Neuronal stem cell (in vitro differentiated cells): ENCODE data around the gene NREP.

ENCODE experiments used
- DNase-seq: peaks from one replicate; pipeline ENCODE4 v3.0.0-alpha.2; 2013; ENCODE audit warnings: low spot score
- H2AFZ ChIP-seq: one replicate; pipeline ENCODE4 v1.6.1; 2013; ENCODE audit warnings: mild to moderate bottlenecking, low read length, inconsistent platforms
- H2AK5ac ChIP-seq: 2 replicates; pipeline ENCODE4 v1.6.1; 2013; ENCODE audit warnings: low read depth, mild to moderate bottlenecking, inconsistent platforms, low read length, moderate library complexity, mixed read lengths
- H2BK120ac ChIP-seq: 2 replicates; pipeline ENCODE4 v1.6.1; 2013; ENCODE audit warnings: low read depth, mild to moderate bottlenecking, inconsistent platforms, low read length, moderate library complexity, mixed read lengths
- H2BK12ac ChIP-seq: one replicate; pipeline ENCODE4 v1.6.1; 2013; ENCODE audit warnings: low read length, inconsistent platforms
- H2BK15ac ChIP-seq: 2 replicates; pipeline ENCODE4 v1.6.1; 2013; ENCODE audit warnings: mild to moderate bottlenecking, low read length, inconsistent platforms, mixed read lengths
- H2BK5ac ChIP-seq: one replicate; pipeline ENCODE4 v1.6.1; 2013; ENCODE audit warnings: inconsistent platforms, mild to moderate bottlenecking, low read length, moderate library complexity
- H3K14ac ChIP-seq: one replicate; pipeline ENCODE4 v1.6.1; 2013; ENCODE audit warnings: low read length, inconsistent platforms
- H3K18ac ChIP-seq: 2 replicates; pipeline ENCODE4 v1.6.1; 2013; ENCODE audit warnings: low read length, inconsistent platforms
- H3K23ac ChIP-seq: 2 replicates; pipeline ENCODE4 v1.6.1; 2013; ENCODE audit warnings: low read depth, mild to moderate bottlenecking, mixed read lengths, low read length, inconsistent platforms; ENCODE audit not compliant: poor library complexity
- H3K27ac ChIP-seq: replicated peaks from 3 replicates; pipeline ENCODE4 v1.5.1; 2013; ENCODE audit warnings: low read length, inconsistent platforms
- H3K27me3 ChIP-seq, 3 experiments: 2 replicates each; pipeline ENCODE4 v1.6.1; 2013; ENCODE audit warnings: low read length in 3 of 3, mild to moderate bottlenecking in 2 of 3, inconsistent platforms in 1 of 3, low read depth in 1 of 3, mixed read lengths in 1 of 3, moderate library complexity in 1 of 3; ENCODE audit not compliant: control insufficient read depth in 3 of 3, insufficient read depth in 3 of 3
- H3K36me3 ChIP-seq, 2 donors: replicated peaks in 1 of 2; 2 replicates each; pipeline ENCODE4 v1.6.1; 2013; ENCODE audit warnings: low read length in 2 of 2; ENCODE audit not compliant: control insufficient read depth in 2 of 2, insufficient read depth in 2 of 2
- H3K4ac ChIP-seq: 2 replicates; pipeline ENCODE4 v1.6.1; 2013; ENCODE audit warnings: inconsistent platforms, mild to moderate bottlenecking, low read length, moderate library complexity
- H3K4me1 ChIP-seq, 2 donors: 1 replicate in 1 of 2; 2 replicates in 1 of 2; pipeline ENCODE4 v1.6.1; 2013; ENCODE audit warnings: low read length in 2 of 2, low read depth in 1 of 2; ENCODE audit not compliant: control insufficient read depth in 2 of 2, insufficient read depth in 1 of 2
- H3K4me2 ChIP-seq: one replicate; pipeline ENCODE4 v1.6.1; 2013; ENCODE audit warnings: mild to moderate bottlenecking, low read length, inconsistent platforms; ENCODE audit not compliant: insufficient read depth, poor library complexity, severe bottlenecking
- H3K4me3 ChIP-seq, 2 donors: 2 replicates each; pipeline ENCODE4 v1.5.1; 2013; ENCODE audit warnings: low read length in 2 of 2, mild to moderate bottlenecking in 2 of 2, inconsistent platforms in 1 of 2, moderate library complexity in 1 of 2
- H3K79me1 ChIP-seq: one replicate; pipeline ENCODE4 v1.6.1; 2013; ENCODE audit warnings: low read depth, mild to moderate bottlenecking, inconsistent platforms, low read length, moderate library complexity
- H3K9ac ChIP-seq: one replicate; pipeline ENCODE4 v1.6.1; 2013; ENCODE audit warnings: mild to moderate bottlenecking, low read depth, low read length, inconsistent platforms; ENCODE audit not compliant: poor library complexity
- H3K9me3 ChIP-seq, 2 donors: replicated peaks in 1 of 2; 2 replicates each; pipeline versions ENCODE3 to v1.6.1; 2013; ENCODE audit warnings: low read length in 2 of 2, mild to moderate bottlenecking in 2 of 2, inconsistent platforms in 1 of 2, low read depth in 1 of 2, mixed read lengths in 1 of 2, moderate library complexity in 1 of 2; ENCODE audit not compliant: control insufficient read depth in 2 of 2, insufficient read depth in 1 of 2
- H4K8ac ChIP-seq: one replicate; pipeline ENCODE4 v1.6.1; 2013; ENCODE audit warnings: low read depth, mild to moderate bottlenecking, inconsistent platforms, low read length, moderate library complexity
- H4K91ac ChIP-seq: one replicate; pipeline ENCODE4 v1.6.1; 2013; ENCODE audit warnings: low read length, low read depth, mild to moderate bottlenecking, inconsistent platforms; ENCODE audit not compliant: poor library complexity
- WGBS, 2 donors: extraction: QIAGEN DNeasy Blood & Tissue Kit; methylation state at CpG; one replicate each; pipeline ENCODE4 v1.1.7; 2013; ENCODE audit warnings: missing lambda C conversion rate in 2 of 2, mixed read lengths in 1 of 2; ENCODE audit not compliant: insufficient read length in 2 of 2, insufficient replicate concordance in 1 of 2; ENCODE audit errors: extremely low coverage in 2 of 2; 5-methylcytosine and 5-hydroxymethylcytosine counted together

Gene NREP

DNA sequence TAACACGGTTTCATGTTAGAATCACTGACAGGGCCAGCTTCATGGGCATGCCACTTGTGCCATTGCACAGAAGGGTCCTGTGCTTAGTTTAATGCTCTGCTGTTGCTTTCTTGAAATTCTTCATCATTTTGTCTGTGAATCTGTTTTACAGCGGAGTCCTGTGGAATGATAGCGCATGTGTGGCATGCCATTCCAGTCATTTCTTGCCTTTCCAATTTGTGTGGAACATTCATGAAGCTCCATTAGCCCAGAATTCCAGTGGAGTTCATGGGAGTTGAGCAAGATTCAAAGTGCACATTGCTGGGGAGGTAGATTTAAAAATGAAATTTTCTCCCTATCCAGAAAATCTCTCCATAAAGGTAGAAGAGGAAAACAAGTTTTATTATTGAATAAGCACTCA lies 43.4 kb upstream of the NREP start:
- Histone ChIP-seq H3K4me2 (no peak overlapping the region), H3K4me3 (no peak overlapping the region), H3K23ac (no peak overlapping the region), H3K36me3 (no peaks in the 10 kb centered on the region), H3K9ac (no peak overlapping the region), H4K91ac (no peak overlapping the region), H3K27me3 (no peaks in the 10 kb centered on the region), H2BK120ac (no peak overlapping the region), H3K27ac (no peak overlapping the region), H3K14ac (no peak overlapping the region), H2AK5ac (no peak overlapping the region), H4K8ac (no peak overlapping the region), H2AFZ (no peak overlapping the region), H3K79me1 (no peaks in the 10 kb centered on the region), H2BK5ac (no peak overlapping the region), H2BK12ac (no peak overlapping the region), H2BK15ac (no peak overlapping the region), H3K18ac (no peak overlapping the region), H3K9me3 (no peaks in the 10 kb centered on the region), H3K4ac (no peak overlapping the region), H3K4me1 (no peaks in the 10 kb centered on the region)
- no peak for DNase-seq
- WGBS, 2 donors, result no CpG with 5 or more reads among the region's 3 CpGs

DNA sequence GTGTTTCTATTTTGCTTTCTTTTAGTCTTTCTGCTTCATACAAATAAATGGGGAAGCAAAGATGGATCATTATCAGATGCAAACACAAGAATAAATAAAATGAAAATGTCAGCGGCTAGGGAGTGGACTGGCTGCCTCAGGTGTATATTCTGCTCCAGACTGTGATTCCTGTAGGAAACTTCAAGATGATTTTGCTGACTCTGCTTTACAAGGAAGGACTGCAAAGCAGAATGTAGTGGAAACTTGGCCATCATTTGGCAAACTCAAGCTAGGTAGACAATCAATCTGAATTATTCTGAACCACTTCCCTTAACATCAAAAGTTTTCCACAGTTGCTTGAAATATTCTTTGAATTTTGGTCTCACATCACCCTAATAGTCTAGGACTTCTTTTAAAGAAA lies 38.1 kb upstream of the NREP start:
- no peak for DNase-seq
- no peak overlapping the region for H2AFZ ChIP-seq
- H3K27ac ChIP-seq, result no peak overlapping the region
- no peak overlapping the region for H3K14ac ChIP-seq
- no peak overlapping the region for H4K91ac ChIP-seq
- no peak overlapping the region for H2AK5ac ChIP-seq
- no peak overlapping the region for H2BK12ac ChIP-seq
- H3K36me3 ChIP-seq, result no peaks in the 10 kb centered on the region
- no peaks in the 10 kb centered on the region for H3K4me1 ChIP-seq
- no peaks in the 10 kb centered on the region for H3K27me3 ChIP-seq
- no peak overlapping the region for H2BK5ac ChIP-seq
- WGBS, 2 donors, result no CpG with 5 or more reads among the region's 1 CpG
- H2BK15ac ChIP-seq, result no peak overlapping the region
- peaks cover 2 to 4% of the 10 kb centered on the region in 2 donors for H3K9me3 ChIP-seq
- H3K79me1 ChIP-seq, result no peaks in the 10 kb centered on the region
- H3K4ac ChIP-seq, result no peak overlapping the region
- H3K18ac ChIP-seq, result no peak overlapping the region
- no peak overlapping the region for H3K4me3 ChIP-seq
- no peak overlapping the region for H2BK120ac ChIP-seq
- H3K23ac ChIP-seq, result no peak overlapping the region
- H3K4me2 ChIP-seq, result no peak overlapping the region
- H4K8ac ChIP-seq, result no peak overlapping the region
- H3K9ac ChIP-seq, result no peak overlapping the region

DNA sequence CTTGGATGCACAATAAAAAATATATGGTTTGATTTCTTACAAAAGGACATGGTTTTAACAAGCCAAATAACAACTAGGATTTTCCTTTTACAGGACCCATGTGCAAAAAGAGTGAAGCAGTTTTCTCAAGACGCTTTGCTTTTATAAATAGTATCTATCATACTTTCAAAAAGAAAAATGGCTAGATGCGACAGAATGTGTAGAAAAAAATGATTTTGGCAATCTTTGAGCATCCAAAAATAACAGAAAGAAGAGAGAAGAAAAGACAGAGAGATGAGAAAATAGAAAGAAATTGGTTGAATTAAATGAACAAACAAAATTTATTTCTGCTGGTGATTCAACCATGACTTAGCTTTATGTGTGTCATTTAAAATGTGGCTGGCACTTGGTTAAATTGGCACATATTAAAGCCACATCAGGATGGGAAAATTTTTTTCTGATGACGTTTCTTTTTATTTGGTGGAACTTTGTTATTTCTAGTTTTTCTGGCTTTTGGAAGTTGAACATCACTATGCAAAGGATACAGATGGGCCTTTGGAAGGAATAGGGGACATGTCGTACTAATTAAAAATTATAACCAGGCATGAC lies 35.6 kb upstream of the NREP start:
- no peak for DNase-seq
- H3K14ac ChIP-seq, result no peak overlapping the region
- H3K9me3 ChIP-seq, result peaks cover 2 to 4% of the 10 kb centered on the region in 2 donors
- H3K18ac ChIP-seq, result no peak overlapping the region
- no peaks in the 10 kb centered on the region for H3K36me3 ChIP-seq
- no peak overlapping the region for H2BK120ac ChIP-seq
- H3K4me2 ChIP-seq, result no peak overlapping the region
- no CpG with 5 or more reads among the region's 4 CpGs for WGBS, 2 donors
- H4K8ac ChIP-seq, result no peak overlapping the region
- no peak overlapping the region for H2AK5ac ChIP-seq
- H3K4ac ChIP-seq, result no peak overlapping the region
- H3K4me3 ChIP-seq, result no peak overlapping the region
- H3K23ac ChIP-seq, result no peak overlapping the region
- H3K27ac ChIP-seq, result no peak overlapping the region
- no peak overlapping the region for H2BK15ac ChIP-seq
- H3K4me1 ChIP-seq, result no peaks in the 10 kb centered on the region
- H3K9ac ChIP-seq, result no peak overlapping the region
- H3K27me3 ChIP-seq, result no peaks in the 10 kb centered on the region
- no peak overlapping the region for H2BK5ac ChIP-seq
- no peak overlapping the region for H2AFZ ChIP-seq
- no peak overlapping the region for H4K91ac ChIP-seq
- H3K79me1 ChIP-seq, result no peaks in the 10 kb centered on the region
- H2BK12ac ChIP-seq, result no peak overlapping the region

DNA sequence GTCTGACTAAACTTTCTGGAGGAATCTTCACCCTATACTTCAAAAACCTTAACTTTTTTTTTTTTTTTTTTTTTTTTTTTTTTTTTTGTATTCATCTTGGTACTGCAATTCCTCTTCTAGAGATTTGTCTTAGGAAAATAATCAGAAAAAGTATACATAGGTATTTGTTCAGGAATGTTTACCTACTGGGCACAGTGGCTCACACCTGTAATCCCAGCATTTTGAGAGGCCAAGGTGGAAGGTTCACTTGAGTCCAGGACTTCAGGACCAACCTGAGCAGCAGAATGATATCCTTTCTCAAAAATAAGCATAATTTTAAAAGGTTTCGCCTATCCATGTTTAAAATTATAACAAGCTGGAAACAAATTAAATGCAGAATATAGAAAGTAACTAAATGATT lies 33.3 kb upstream of the NREP start:
- Histone ChIP-seq H4K91ac (no peak overlapping the region), H4K8ac (no peak overlapping the region), H3K79me1 (no peaks in the 10 kb centered on the region), H3K4me1 (no peaks in the 10 kb centered on the region), H2AFZ (no peak overlapping the region), H2BK15ac (no peak overlapping the region), H2BK12ac (no peak overlapping the region), H3K14ac (no peak overlapping the region), H3K18ac (no peak overlapping the region), H2BK5ac (no peak overlapping the region), H3K23ac (no peak overlapping the region), H3K27me3 (no peaks in the 10 kb centered on the region), H3K4ac (no peak overlapping the region), H3K27ac (no peak overlapping the region), H3K4me3 (no peak overlapping the region), H3K9me3 (peaks cover 2 to 4% of the 10 kb centered on the region in 2 donors), H3K9ac (no peak overlapping the region), H2AK5ac (no peak overlapping the region), H2BK120ac (no peak overlapping the region), H3K4me2 (no peak overlapping the region), H3K36me3 (no peaks in the 10 kb centered on the region)
- no peak for DNase-seq
- WGBS, 2 donors, result no CpG with 5 or more reads among the region's 1 CpG
